K562 (cell line): Measurements from ENCODE around the gene CRIM1. TPM values are rescaled to one million over a fixed set of nuclear protein-coding genes. Genes with fewer than 3 reads are reported as not detected.

Experiments used
- ATAC-seq: fragments of 200-7000 bp; cut with Tn5 transposase; 3 replicates; pipeline ENCODE4 v1.9.1; 2020; ENCODE audit warnings: moderate library complexity
- BruUV-seq: library from RNA; stranded (reverse); fragments of 400-500 nt; replicated peaks from 2 replicates; lab custom pipeline; 2021; lab: Mats Ljungman, UMichigan
- CTCF ChIA-PET: fragments of 300-600 bp; formaldehyde crosslinking; extraction: SDS; loops from one replicate; lab custom pipeline; 2021; ENCODE audit warnings: low intra/inter-chr PET ratio; lab: Yijun Ruan, JAX
- POLR2A ChIA-PET: fragments of 300-600, 350-650 bp; sonication (Branson Sonifier 250); formaldehyde crosslinking; extraction: SDS; loops from one replicate; lab custom pipeline; 2021; ENCODE audit warnings: antibody characterized with exemption, inconsistent platforms; lab: Yijun Ruan, JAX
- DNase-seq, 4 experiments: peaks; one replicate each; pipeline versions ENCODE4 v3.0.0 to v3.0.0-alpha.2; 2011 to 2018; ENCODE audit warnings: low spot score in 3 of 4, mixed read lengths in 3 of 4; ENCODE audit errors: extremely low read depth in 1 of 4
- FAIRE-seq: peaks from 2 replicates; lab custom pipeline; 2011; peaks lifted over from hg19 to GRCh38; lab: Jason Lieb, UNC
- H2AFZ ChIP-seq: 2 replicates; pipeline ENCODE4 v1.6.0; 2011; ENCODE audit warnings: low read depth, low read length, control low read depth, inconsistent platforms
- H3K27ac ChIP-seq: fragments of 200-600 bp; 3 replicates; pipeline ENCODE4 v1.8.0; 2011; ENCODE audit warnings: low read depth, mild to moderate bottlenecking, control low read depth, inconsistent platforms, low read length, moderate library complexity, mixed read lengths; ENCODE audit errors: extremely low read depth
- H3K27me3 ChIP-seq, 2 experiments: fragments of 300-600 bp in 1 of 2; 2 replicates in 1 of 2; 3 replicates in 1 of 2; pipeline versions ENCODE4 v1.6.0 to v1.8.0; 2011; ENCODE audit warnings: inconsistent platforms in 2 of 2, low read length in 2 of 2, mild to moderate bottlenecking in 1 of 2, mixed read lengths in 1 of 2, moderate library complexity in 1 of 2; ENCODE audit not compliant: control insufficient read depth in 2 of 2, insufficient read depth in 2 of 2
- H3K36me3 ChIP-seq: fragments of 300-600 bp; 3 replicates; pipeline ENCODE4 v1.8.0; 2011; ENCODE audit warnings: mild to moderate bottlenecking, low read length, inconsistent platforms; ENCODE audit not compliant: control insufficient read depth, insufficient read depth
- H3K4me1 ChIP-seq, 2 experiments: fragments of 200-600 bp in 1 of 2; replicated peaks in 1 of 2; 2 replicates in 1 of 2; 3 replicates in 1 of 2; pipeline versions ENCODE4 v1.5.1 to v1.8.0; 2011; ENCODE audit warnings: inconsistent platforms in 2 of 2, low read length in 2 of 2, mild to moderate bottlenecking in 1 of 2, mixed read lengths in 1 of 2, moderate library complexity in 1 of 2; ENCODE audit not compliant: control insufficient read depth in 2 of 2, insufficient read depth in 2 of 2
- H3K4me2 ChIP-seq: 2 replicates; pipeline ENCODE4 v1.6.1; 2011; ENCODE audit warnings: low read length, control low read depth, inconsistent platforms, mixed read lengths; ENCODE audit not compliant: insufficient read depth
- H3K4me3 ChIP-seq: fragments of 200-600 bp; sonication (generic), shearing (Covaris generic); 2 replicates; pipeline ENCODE4 v1.5.1; 2016; ENCODE audit warnings: control low read depth, inconsistent platforms
- H3K79me2 ChIP-seq: fragments of 200-600 bp; 3 replicates; pipeline ENCODE4 v1.8.0; 2011; ENCODE audit warnings: low read length, inconsistent platforms; ENCODE audit not compliant: control insufficient read depth, insufficient read depth
- H3K9ac ChIP-seq, 2 experiments: 2 replicates each; pipeline versions ENCODE4 v1.6.0 to v1.6.1; 2011; ENCODE audit warnings: low read depth in 2 of 2, low read length in 2 of 2, control low read depth in 1 of 2, inconsistent platforms in 1 of 2, mild to moderate bottlenecking in 1 of 2, mixed read lengths in 1 of 2; ENCODE audit not compliant: insufficient read depth in 1 of 2
- H3K9me1 ChIP-seq: one replicate; pipeline ENCODE4 v1.6.0; 2011; ENCODE audit warnings: inconsistent platforms, mild to moderate bottlenecking, low read length, moderate library complexity; ENCODE audit not compliant: control insufficient read depth, insufficient read depth
- H3K9me3 ChIP-seq: replicated peaks from 2 replicates; pipeline ENCODE4 v1.5.1; 2011; ENCODE audit warnings: low read depth, low read length, inconsistent platforms; ENCODE audit not compliant: control insufficient read depth, insufficient read depth
- H4K20me1 ChIP-seq: replicated peaks from 2 replicates; pipeline ENCODE4 v1.6.1; 2011; ENCODE audit warnings: low read length, inconsistent platforms, mixed read lengths; ENCODE audit not compliant: control insufficient read depth, insufficient read depth
- ATF2 ChIP-seq: sonication (generic); formaldehyde crosslinking; IDR thresholded peaks from 2 replicates; pipeline ENCODE4 v1.8.1; 2022; ENCODE audit warnings: missing genetic modification reagents
- BDP1 ChIP-seq: IDR thresholded peaks from 3 replicates; pipeline ENCODE4 v1.6.1; 2011; ENCODE audit not compliant: insufficient read length, insufficient read depth
- CREB3L1 ChIP-seq: fragments of 450-650 bp; IDR thresholded peaks from 2 replicates; pipeline ENCODE4 v1.6.1; 2014; ENCODE audit warnings: low read depth, mild to moderate bottlenecking, moderate library complexity, borderline replicate concordance
- CREBBP ChIP-seq: IDR thresholded peaks from one replicate; pipeline ENCODE4 v1.6.1; 2012; ENCODE audit warnings: low read depth, mild to moderate bottlenecking, control low read depth, inconsistent platforms, low read length
- PHTF2 ChIP-seq: fragments of 250-450 bp; sonication (Bioruptor Pico); IDR thresholded peaks from 2 replicates; pipeline ENCODE4 v1.5.0; 2021; ENCODE audit warnings: mild to moderate bottlenecking
- POLR2AphosphoS5 ChIP-seq: IDR thresholded peaks from 2 replicates; pipeline ENCODE4 v1.6.1; 2011; ENCODE audit warnings: mild to moderate bottlenecking, low read depth, low read length, moderate library complexity; ENCODE audit not compliant: control insufficient read depth, insufficient read depth
- THRB ChIP-seq: fragments of 450-650 bp; formaldehyde crosslinking; conservative IDR thresholded peaks from 2 replicates; pipeline ENCODE4 v1.4.0; 2022; ENCODE audit warnings: mild to moderate bottlenecking, missing genetic modification characterization
- ZNF124 ChIP-seq: sonication (generic); formaldehyde crosslinking; IDR thresholded peaks from 2 replicates; pipeline ENCODE4 v1.8.1; 2022; ENCODE audit warnings: missing genetic modification reagents
- WGBS: fragments of 100-300 bp; shearing (Covaris generic); methylation state at CpG from one replicate; pipeline ENCODE4 v1.1.6; 2016; ENCODE audit warnings: low coverage, mixed read lengths; ENCODE audit not compliant: insufficient coverage; ENCODE audit errors: missing lambda C conversion rate; 5-methylcytosine and 5-hydroxymethylcytosine counted together
- in situ Hi-C: fragments of 300-500 bp; cut with MboI; formaldehyde crosslinking; loops from 4 replicates; pipeline ENCODE4 v1.15.0; 2018; ENCODE audit warnings: inconsistent platforms, mixed read lengths
- intact Hi-C: fragments of 100-400 bp; cut with micrococcal nuclease; formaldehyde crosslinking; loops from 2 replicates; pipeline ENCODE4 v1.14.2; 2022
- polyA plus RNA-seq, 8 experiments: library from polyadenylated mRNA; depleted of rRNA in 4 of 8; stranded (reverse) in 5 of 8; unstranded in 3 of 8; fragments of >200 nt; fragmentation: Nextera tagmentation in 2 of 8; fragmentation: Illumina TruSeq in 1 of 8; extraction: Ambion mirVana in 2 of 8; extraction: Trizol in 1 of 8; gene quantifications; 2 replicates each; pipeline versions ENCODE4 v1.2.1 to v1.2.3, GENCODE V29; 2011 to 2014; ENCODE audit warnings: inconsistent platforms in 1 of 8, missing spikeins in 1 of 8
- total RNA-seq, 7 experiments: library from RNA; depleted of rRNA in 6 of 7; stranded (reverse); fragments of >200 nt in 6 of 7; fragmentation: Illumina TruSeq in 2 of 7; extraction: Trizol in 2 of 7; gene quantifications; 2 replicates each; pipeline versions ENCODE4 v1.2.1 to v1.2.3, GENCODE V29; 2011 to 2021; ENCODE audit warnings: low replicate concordance in 1 of 7
- TF ChIP-seq, protein P1 (sequence below): fragments of 450-650 bp; formaldehyde crosslinking; IDR thresholded peaks from 2 replicates; pipeline ENCODE4 v1.4.0; 2020; ENCODE audit warnings: mild to moderate bottlenecking

CRIM1 gene
- total and polyA plus RNA-seq, 9 of the 15 experiments (the other 6 are each of a cell fraction or from before 2014, with no cell fraction given): 0.01 to 0.36 (median 0.06) TPM; not detected in 1

GRCh38 chr2:36587101-36587500 is 231.5 kb downstream of the CRIM1 start:
- WGBS: 73% methylated on average over 1 of the region's 1 CpG
- ChIA-PET POLR2A (no interaction called here), CTCF (no interaction called here)
- Histone ChIP-seq H3K9ac (no peak overlapping the region), H2AFZ (no peak overlapping the region), H3K27me3 (no peaks in the 10 kb centered on the region), H3K36me3 (peaks cover 66% of the 10 kb centered on the region), H3K4me3 (no peak overlapping the region), H3K9me3 (no peaks in the 10 kb centered on the region), H3K27ac (no peak overlapping the region), H3K4me1 (no peaks in the 10 kb centered on the region), H4K20me1 (no peaks in the 10 kb centered on the region), H3K4me2 (no peak overlapping the region), H3K79me2 (peaks cover 4% of the 10 kb centered on the region; the same call in 1 of the 3 replicates), H3K9me1 (no peaks in the 10 kb centered on the region)
- in situ Hi-C loops (no loop called here), intact Hi-C loops (no loop called here)
- FAIRE-seq: no peak
- no TSS peak for BruUV-seq
- TF ChIP-seq POLR2AphosphoS5: no peak
- no peak for TF ChIP-seq PHTF2 (CRISPR knock-in tag)
- no peak for TF ChIP-seq ZNF124 (CRISPR knock-in tag)
- no peak for TF ChIP-seq CREBBP
- TF ChIP-seq, protein P1, sequence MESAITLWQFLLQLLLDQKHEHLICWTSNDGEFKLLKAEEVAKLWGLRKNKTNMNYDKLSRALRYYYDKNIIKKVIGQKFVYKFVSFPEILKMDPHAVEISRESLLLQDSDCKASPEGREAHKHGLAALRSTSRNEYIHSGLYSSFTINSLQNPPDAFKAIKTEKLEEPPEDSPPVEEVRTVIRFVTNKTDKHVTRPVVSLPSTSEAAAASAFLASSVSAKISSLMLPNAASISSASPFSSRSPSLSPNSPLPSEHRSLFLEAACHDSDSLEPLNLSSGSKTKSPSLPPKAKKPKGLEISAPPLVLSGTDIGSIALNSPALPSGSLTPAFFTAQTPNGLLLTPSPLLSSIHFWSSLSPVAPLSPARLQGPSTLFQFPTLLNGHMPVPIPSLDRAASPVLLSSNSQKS (CRISPR knock-in tag): no peak
- no peak for TF ChIP-seq BDP1
- no peak for TF ChIP-seq CREB3L1
- no peak for TF ChIP-seq ATF2 (CRISPR knock-in tag)
- TF ChIP-seq THRB (CRISPR knock-in tag): no peak
- DNase-seq: no peak
- no peak for ATAC-seq
